Right kidney (tissue), 1 donor: ENCODE measurements around the gene BCL2L11.

Experiments used
- DNase-seq: peaks from one replicate; pipeline ENCODE4 v3.0.0-alpha.2; 2016

The BCL2L11 gene

DNA sequence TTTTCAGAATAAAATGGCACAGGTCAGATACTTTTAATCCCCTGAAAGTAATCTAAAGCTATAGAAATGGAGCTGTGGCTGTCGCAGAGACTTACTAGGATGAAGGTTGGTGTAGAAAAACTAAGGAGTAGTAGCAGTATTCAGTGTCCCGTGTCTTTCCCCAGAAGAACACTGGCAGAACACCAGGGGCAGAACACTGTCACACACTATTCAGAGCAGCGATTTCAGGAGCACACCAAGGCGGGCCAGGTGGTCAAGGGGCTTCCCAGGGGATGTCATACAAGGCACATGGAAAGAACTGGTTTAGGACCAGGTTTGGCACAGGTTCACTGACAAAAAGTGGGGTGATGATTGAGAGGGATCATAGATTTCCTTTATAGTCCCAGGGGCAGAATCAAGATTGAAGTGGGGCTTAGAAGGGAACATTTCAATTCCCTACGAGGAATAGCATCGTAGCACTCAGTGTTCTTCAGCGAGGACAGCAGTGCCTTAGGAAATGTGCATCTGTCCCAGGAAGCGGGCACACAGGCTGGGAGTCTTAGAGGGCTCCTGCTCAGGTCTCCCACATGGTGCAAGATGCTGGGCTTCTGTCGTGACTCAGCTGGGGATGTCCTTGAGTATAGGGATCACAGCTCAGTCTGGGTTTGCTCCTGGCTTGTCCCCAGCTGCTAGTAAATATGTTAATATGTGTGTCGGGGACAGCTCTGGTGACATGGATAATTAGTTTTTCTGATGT lies 22.6 kb downstream of the BCL2L11 start:
- no peak for DNase-seq

DNA sequence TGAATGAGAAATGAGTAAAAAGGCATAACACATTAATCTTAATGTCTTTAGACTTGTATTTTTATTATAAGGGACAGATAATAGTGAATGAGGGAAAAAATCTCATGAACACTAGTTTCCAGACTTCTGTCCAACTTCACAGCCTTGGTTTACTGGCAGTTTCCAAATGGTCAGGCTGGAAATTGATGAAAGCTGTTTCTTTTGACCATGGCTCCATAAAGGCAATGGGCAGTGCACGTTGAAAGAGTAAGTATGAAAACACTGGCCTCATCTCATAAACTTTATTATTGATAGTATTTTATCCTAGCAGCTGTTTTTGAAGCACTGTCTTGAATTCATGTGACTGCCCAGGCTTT lies 23.1 kb downstream of the BCL2L11 start:
- no peak for DNase-seq

DNA sequence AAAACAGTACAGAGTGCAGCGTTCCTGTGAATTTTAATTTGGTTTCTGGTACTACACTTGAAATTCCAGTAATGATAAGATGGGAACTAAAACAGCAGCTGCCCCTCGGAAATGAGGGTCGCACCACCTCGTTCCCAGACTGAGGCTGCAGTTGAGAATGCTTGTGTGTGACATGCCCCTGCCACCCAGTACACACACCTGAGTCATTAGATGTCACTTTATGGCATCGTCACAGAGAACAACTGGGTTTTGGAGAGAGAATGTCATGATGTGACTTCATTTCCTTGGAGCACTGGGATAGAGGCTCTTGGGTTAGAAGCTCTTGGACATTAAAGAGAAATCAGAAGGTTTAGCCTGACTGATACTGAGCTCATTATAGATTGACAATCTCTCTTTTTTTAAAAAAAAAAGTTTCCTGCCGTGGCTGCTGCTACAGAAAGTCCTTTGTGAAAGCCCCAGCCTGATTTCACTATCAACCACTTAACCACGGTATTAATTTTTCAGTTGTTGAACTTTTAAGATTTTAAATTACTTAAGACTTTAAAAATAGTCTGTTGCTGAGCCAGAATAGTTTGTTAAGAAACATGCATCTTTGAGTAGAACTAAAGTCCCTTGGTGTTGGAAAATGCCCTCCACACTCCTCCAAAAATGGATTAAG lies 24.5 kb downstream of the BCL2L11 start:
- no peak for DNase-seq

GRCh38 chr2:111145951-111146350 lies 25.2 kb downstream of the BCL2L11 start:
- no peak for DNase-seq

DNA sequence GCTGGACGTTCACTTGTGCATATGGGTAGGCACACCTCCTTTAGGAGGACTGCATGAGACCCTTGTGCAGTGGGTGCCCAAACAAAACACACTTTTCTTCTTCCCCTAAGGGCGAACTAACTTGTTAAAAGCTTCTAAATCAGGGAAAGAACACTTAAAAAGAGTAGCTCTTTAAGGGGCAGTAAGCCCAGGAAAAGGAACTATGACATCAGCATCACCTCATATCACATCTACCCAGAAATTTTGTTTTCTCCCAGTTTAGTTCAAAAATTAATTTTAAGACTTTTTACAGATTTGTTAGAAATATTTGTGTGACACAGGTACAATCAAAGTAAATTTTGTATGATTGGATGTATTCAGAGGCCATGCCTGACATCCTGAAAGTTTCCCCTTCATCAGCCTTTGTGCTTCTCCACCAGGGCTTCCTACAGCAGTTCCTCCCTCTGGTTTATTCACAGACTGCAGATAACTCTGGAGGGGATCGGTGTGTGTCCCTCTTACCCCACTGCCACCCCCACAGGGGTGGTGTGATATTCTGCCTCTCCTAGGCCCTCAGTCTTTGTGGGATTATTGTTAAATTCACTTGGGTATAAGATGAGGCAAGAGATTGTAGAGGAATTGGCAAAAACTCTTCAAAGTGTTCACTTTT lies 27.6 kb downstream of the BCL2L11 start:
- no peak for DNase-seq

DNA sequence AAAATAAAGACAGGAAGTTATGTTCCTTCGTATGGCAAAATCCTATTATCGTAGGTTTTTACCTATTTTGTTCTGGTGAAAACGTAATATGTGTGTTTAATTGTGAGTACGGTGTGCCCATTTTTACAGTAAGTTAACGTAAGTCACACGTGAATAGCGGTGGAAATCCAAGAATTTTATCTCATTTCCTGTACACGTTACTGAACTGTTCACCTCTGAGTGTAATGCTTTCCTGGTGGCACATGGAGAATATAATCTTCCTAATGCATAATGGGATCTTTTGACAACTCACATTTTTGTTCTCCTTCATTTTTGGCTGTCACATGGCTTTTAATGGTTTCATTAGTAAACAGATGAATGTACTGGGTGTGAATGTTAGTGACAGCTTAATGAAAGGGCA lies 28.2 kb downstream of the BCL2L11 start:
- DNase-seq: no peak

DNA sequence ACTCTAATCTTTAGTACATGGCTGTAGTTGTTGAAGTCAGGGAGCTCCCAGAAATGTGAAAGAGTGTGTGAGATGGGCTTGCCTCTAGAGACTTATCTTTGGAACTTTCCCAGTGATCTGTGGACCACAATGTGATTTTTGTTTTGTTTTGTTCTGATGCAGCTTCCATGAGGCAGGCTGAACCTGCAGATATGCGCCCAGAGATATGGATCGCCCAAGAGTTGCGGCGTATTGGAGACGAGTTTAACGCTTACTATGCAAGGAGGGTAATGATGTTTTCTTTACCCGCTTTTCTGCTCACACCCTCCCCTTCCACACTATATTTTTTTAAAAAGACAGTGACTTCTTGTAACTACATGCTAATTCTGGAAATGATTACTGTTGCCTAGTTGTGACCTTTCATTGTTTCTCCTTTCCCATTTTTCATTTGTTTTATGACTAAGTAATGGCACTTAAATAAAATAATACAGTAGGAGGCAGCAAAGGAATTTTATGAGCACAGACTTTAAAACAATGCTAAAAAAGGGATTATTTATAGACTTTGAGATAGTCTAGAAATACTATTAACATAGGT lies 29.3 kb downstream of the BCL2L11 start:
- no peak for DNase-seq

DNA sequence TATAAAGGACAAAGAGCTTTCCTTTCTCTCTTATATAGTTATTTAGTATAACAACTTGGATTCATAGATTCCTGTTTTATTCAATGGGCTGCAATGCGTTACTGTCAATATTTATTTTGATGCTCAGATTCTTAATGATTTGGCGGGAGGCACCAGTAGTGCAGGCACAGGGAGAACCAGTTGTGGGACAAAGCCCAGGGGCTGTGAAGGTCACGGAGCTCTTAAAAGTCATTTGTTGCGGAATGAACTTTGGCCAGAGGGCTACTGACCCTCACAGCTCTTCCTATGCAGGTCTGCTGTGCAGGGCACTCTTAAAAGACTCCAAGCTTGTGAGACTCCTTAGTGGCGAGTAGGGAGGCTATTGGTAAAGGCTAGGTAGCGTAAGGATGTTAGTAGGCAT lies 34.0 kb downstream of the BCL2L11 start:
- DNase-seq: no peak

DNA sequence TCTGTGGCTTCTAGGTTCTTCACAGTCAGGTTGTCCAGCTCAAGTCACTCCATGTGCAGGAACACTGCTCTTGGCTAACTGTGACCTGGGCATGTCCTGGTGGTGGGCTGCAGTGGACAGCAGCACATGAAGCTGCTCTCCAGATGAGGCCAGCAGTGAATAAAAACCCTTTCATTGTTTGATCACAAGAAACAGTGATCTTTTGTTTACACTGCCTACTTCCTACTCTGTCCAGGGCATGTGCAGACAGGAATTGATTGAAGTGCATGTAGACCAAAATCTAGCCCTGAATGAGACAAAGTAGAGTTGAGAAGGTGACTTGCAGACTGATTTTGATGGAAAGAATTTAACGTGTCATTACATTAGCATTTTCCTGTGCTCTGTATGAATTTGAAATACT lies 34.9 kb downstream of the BCL2L11 start:
- no peak for DNase-seq

- DNase-seq: no peak
These were observed 35.8 kb downstream of the BCL2L11 start for GRCh38 chr2:111156529-111156928.

DNA sequence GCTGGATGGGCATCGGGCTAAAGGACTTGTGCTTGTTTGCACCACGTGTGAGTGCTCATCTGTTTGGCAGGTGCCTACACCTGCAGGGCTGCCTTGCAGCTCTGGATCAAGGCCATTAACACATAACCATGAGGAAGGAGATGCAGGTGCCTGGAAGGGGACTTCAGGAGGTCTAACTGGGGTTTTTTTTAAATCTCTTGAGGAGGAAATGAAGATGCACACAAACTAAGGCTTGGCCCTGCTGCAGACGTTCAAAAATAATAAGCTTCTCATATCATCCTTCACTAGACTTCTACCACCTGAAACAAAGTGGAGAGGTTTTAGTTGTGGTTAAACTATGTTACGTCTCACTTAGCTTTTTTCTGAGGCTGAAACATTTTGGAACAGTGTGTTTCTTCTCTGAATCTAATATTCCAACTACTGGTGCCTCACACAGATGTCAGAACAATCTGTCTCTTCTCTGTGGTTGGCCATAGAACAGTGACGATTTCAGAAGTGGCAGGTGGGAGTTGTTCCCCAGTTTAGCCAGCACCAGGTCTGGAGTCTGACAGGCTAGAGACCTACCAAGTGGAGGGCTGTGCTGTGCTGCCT lies 36.5 kb downstream of the BCL2L11 start:
- no peak for DNase-seq

- DNase-seq: no peak
These were observed 37.1 kb downstream of the BCL2L11 start for GRCh38 chr2:111157798-111158197.

DNA sequence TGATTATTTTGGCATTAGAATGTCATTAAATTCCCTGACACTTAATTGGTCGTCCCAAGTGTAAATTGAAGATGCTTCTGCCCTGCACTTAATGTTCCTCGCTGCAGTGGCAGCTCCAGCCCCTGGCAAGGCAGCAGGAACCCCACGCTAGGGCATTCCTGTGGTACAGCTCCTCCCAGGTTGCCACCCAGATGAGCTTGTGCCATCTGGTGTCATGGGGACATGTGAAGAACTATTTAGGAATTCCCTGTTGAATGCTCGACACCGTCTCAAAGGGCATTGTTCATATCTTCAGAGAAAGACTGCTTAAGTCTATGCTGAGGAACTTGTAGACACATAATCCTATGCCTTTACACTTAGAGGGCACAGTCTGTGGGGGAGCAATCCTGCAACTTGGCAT lies 38.9 kb downstream of the BCL2L11 start:
- no peak for DNase-seq

GRCh38 chr2:111160758-111161157 lies 40.0 kb downstream of the BCL2L11 start:
- no peak for DNase-seq

DNA sequence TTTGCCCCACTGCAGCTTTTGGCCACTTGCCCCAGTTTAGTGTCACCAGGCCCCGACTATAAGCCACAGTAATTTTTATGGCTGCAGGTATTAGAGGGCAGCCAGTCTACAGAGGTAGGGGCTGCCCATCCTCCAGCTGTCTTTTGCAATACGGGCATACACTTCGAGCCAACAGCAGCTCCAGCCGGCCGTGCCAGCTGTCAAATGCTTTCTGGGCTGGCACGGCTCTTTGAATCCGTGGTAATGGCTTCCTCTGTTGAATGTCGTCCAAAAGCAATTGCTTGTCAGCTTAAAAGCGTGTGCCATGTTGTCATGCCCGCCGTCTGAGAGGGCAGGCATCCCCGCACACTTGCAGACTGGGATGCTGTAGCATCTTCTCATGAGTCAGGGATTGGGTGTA lies 41.3 kb downstream of the BCL2L11 start:
- DNase-seq: no peak

DNA sequence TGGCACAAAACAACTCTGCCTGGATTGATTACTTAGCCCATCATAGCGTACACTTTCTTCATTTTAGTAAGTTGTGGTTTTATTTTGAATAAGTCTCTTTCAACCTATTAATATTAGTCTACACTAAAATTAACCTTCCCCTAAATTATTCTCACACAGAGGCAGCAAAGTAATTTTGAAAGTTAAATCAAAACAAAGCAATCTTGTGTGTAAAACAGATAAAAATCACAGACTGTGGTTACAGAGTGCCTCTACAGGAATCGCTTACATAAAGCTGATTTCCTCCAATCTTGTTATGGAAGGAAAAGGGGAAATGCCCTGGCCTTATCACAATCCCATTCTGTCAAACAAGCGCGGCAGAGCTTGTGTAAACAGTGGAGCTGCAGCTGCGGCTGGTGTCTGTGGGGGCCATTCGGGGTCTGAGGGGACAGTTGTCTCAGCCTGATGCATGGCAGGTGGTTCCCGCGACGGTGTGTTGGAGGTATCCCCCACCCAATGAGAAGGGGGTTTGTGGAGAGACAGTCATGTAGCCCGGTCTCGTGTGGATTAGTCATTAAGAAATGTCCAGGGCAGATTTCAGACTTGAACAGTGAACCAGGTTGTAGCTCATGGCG lies 42.1 kb downstream of the BCL2L11 start:
- DNase-seq: no peak

- DNase-seq: no peak
These were observed 43.4 kb downstream of the BCL2L11 start for GRCh38 chr2:111164078-111164477.

GRCh38 chr2:111165084-111165483 lies 44.4 kb downstream of the BCL2L11 start:
- DNase-seq: no peak

GRCh38 chr2:111166115-111166514 lies 45.4 kb downstream of the BCL2L11 start:
- DNase-seq: no peak

- no peak for DNase-seq
These were observed 46.6 kb downstream of the BCL2L11 start for GRCh38 chr2:111167076-111167862.

DNA sequence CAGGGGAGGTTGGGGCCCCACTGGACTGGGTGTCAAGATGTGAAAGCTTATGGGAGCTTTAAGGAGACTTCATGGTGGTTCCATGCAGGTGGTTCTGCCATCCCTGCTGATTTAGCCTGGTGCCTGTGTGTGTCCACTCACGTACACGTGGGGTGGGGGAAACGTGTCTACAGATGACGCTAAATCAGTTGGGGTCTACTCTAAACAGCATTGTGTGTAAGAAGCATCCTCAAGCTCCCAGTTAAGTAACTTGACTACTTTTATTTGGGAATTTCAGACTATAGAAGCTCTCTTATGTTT lies 47.1 kb downstream of the BCL2L11 start:
- no peak for DNase-seq
